Measurements from ENCODE around the gene AVPR1B.

The AVPR1B gene

GRCh38 chr1:206117151-206117948 is at the start of gene AVPR1B:
AVPR1B (minus strand) TSS chr1:206117388; CDS start chr1:206116890, 498 bp downstream.
- DNase-seq (ENCODE audit: low read depth in 1 of 2, low spot score in 1 of 2), result no peak

- no peak for DNase-seq (ENCODE audit: low read depth in 1 of 2, low spot score in 1 of 2)
These were observed 28.6 kb upstream of the AVPR1B start for GRCh38 chr1:206145771-206146290.

- DNase-seq (ENCODE audit: low read depth in 1 of 2, low spot score in 1 of 2), result no peak
These were observed 27.4 kb upstream of the AVPR1B start for GRCh38 chr1:206144605-206145004.

GRCh38 chr1:206143537-206144172 is 26.5 kb upstream of the AVPR1B start:
- DNase-seq (ENCODE audit: low read depth in 1 of 2, low spot score in 1 of 2), result no peak

- no peak for DNase-seq (ENCODE audit: low read depth in 1 of 2, low spot score in 1 of 2)
These were observed 25.6 kb upstream of the AVPR1B start for GRCh38 chr1:206142770-206143169.

GRCh38 chr1:206142011-206142410 is 24.8 kb upstream of the AVPR1B start:
- no peak for DNase-seq (ENCODE audit: low read depth in 1 of 2, low spot score in 1 of 2)

- no peak for DNase-seq (ENCODE audit: low read depth in 1 of 2, low spot score in 1 of 2)
These were observed 19.1 kb upstream of the AVPR1B start for GRCh38 chr1:206136241-206136640.

- DNase-seq (ENCODE audit: low read depth in 1 of 2, low spot score in 1 of 2), result no peak
These were observed 18.1 kb upstream of the AVPR1B start for GRCh38 chr1:206135248-206135647.

- no peak for DNase-seq (ENCODE audit: low read depth in 1 of 2, low spot score in 1 of 2)
These were observed 16.7 kb upstream of the AVPR1B start for GRCh38 chr1:206133751-206134415.

GRCh38 chr1:206131037-206131436 is 13.8 kb upstream of the AVPR1B start:
- no peak for DNase-seq (ENCODE audit: low read depth in 1 of 2, low spot score in 1 of 2)

GRCh38 chr1:206128196-206128595 is 11.0 kb upstream of the AVPR1B start:
- DNase-seq (ENCODE audit: low read depth in 1 of 2, low spot score in 1 of 2), result no peak

- DNase-seq (ENCODE audit: low read depth in 1 of 2, low spot score in 1 of 2), result no peak
These were observed 10.1 kb upstream of the AVPR1B start for GRCh38 chr1:206127336-206127735.

GRCh38 chr1:206125346-206125745 is 8.2 kb upstream of the AVPR1B start:
- no peak for DNase-seq (ENCODE audit: low read depth in 1 of 2, low spot score in 1 of 2)

- DNase-seq (ENCODE audit: low read depth in 1 of 2, low spot score in 1 of 2), result no peak
These were observed 5.5 kb upstream of the AVPR1B start for GRCh38 chr1:206122686-206123085.

- DNase-seq (ENCODE audit: low read depth in 1 of 2, low spot score in 1 of 2), result no peak
These were observed 4.1 kb upstream of the AVPR1B start for GRCh38 chr1:206121269-206121668.

- DNase-seq (ENCODE audit: low read depth in 1 of 2, low spot score in 1 of 2), result no peak
These were observed 3.2 kb upstream of the AVPR1B start for GRCh38 chr1:206120406-206120805.

GRCh38 chr1:206116873-206117150 is 376 bp downstream of the AVPR1B start:
- DNase-seq (ENCODE audit: low read depth in 1 of 2, low spot score in 1 of 2), result no peak

- DNase-seq (ENCODE audit: low read depth in 1 of 2, low spot score in 1 of 2), result no peak
These were observed 856 bp downstream of the AVPR1B start for GRCh38 chr1:206116191-206116872.

GRCh38 chr1:206115791-206116190 is 1.4 kb downstream of the AVPR1B start:
- no peak for DNase-seq (ENCODE audit: low read depth in 1 of 2, low spot score in 1 of 2)

GRCh38 chr1:206114692-206115640 is 2.2 kb downstream of the AVPR1B start:
- DNase-seq (ENCODE audit: low read depth in 1 of 2, low spot score in 1 of 2), result no peak

Data from activated T-helper 1 cell treated with anti-CD3 and anti-CD28 coated beads, Interleukin-2, amount 50 U/mL, for 16 hours (primary cell).